ENCODE results near the gene SNTG2. TPM values are rescaled to one million over a fixed set of nuclear protein-coding genes. Genes with fewer than 3 reads are reported as not detected.
"Not testable (repeated sequence)": the region's sequence is repeated elsewhere in the genome, so short reads cannot be mapped to it uniquely, and the experiment has no call there.

SNTG2 gene
- total and polyA plus RNA-seq, 12 donors = 0.39 to 2.8 (median 1.0) TPM; not detected in 1

DNA sequence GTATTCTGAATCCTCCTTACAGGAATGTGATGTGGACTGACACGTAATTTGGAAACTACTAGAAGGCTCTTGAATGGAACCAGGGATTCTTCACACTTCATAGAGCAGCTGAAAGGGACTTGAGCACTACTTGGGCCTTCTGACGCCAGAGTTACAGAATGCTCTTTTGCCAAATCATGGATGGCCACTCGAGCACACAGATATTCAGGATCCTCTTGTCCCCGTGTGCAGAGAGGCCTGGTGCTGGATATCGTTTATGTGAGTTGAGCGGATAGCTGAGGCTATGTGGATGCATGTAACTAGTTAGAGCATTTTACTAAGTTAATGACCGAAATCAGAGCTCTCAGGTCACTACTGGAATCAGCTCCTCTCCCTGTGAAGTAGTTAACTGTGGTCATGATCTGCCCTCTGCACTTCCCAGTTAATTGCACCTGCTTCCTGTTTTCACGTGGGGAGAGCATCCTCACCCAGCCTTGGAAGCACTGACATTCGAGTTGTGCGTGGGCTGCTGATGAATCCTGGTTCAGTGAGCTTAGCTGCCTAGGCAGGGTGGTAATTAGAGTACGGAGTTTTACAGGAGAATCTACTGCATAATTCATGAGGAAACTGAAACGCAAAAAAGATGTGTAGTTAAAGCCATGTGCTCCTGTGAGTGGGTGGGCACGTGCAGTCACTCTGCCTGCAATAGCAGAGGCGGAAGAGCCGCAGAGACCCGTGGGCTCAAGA is 457.5 kb downstream of the SNTG2 start:
- TF ChIP-seq, protein P1, sequence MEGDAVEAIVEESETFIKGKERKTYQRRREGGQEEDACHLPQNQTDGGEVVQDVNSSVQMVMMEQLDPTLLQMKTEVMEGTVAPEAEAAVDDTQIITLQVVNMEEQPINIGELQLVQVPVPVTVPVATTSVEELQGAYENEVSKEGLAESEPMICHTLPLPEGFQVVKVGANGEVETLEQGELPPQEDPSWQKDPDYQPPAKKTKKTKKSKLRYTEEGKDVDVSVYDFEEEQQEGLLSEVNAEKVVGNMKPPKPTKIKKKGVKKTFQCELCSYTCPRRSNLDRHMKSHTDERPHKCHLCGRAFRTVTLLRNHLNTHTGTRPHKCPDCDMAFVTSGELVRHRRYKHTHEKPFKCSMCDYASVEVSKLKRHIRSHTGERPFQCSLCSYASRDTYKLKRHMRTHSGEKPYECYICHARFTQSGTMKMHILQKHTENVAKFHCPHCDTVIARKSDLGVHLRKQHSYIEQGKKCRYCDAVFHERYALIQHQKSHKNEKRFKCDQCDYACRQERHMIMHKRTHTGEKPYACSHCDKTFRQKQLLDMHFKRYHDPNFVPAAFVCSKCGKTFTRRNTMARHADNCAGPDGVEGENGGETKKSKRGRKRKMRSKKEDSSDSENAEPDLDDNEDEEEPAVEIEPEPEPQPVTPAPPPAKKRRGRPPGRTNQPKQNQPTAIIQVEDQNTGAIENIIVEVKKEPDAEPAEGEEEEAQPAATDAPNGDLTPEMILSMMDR (IDR thresholded peaks at IDR 0.05) = no peak
- Histone ChIP-seq H3K27me3 (peaks cover 0 to under 1% (median 0%) of the 10 kb centered on the region in 7 donors), H3K9me3 (no peaks in the 10 kb centered on the region), H3K4me1 (no peaks in the 10 kb centered on the region), H3K36me3 (no peaks in the 10 kb centered on the region), H3K4me3 (no peak overlapping the region), H3K27ac (no peak overlapping the region)
- 73 to 74% methylated on average over 16 of the region's 16 CpGs for WGBS, 2 donors
- intact Hi-C loops (cut with DNase I) = no loop called here
- DNase-seq = no peak
- ATAC-seq = no peak

DNA sequence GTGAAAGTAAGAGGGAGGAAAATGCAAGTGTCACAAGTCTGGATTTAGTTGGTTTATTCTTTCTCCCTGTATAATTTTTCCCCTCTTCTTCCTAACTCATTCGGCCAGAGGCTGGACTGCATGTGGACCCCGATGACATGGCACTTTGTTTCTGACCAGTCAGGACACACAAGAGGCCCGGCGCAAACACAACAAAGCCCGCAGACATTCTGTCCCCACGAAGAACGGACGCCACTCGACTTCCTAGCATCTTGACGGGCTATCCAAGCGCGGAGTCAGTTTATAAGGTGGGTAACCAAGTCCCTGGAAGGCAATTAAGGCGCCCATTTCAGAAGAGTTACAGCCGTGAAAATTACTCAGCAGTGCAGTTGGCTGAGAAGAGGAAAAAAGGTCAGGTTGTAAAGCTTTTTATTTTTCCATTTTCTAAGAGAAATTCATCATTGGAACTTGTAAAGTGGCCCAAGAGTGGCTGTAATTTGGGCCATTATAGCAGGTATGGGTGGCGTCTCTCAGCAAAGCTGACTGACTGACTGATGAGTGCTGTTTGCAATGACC is 462.6 kb downstream of the SNTG2 start, which contains the start of gene TPO:
TPO (plus strand) TSS at position 308 of the 555 bp plus-strand sequence. CDS start 946 bp downstream, outside the sequence.
- Histone ChIP-seq H3K36me3 (peaks cover 0 to 10% (median 0%) of the 10 kb centered on the region in 9 donors), H3K27me3 (peaks cover 0 to 2% (median 0%) of the 10 kb centered on the region in 7 donors), H3K4me1 (no peaks in the 10 kb centered on the region), H3K9me3 (no peaks in the 10 kb centered on the region), H3K27ac (no peak within 1 kb of the TSS), H3K4me3 (no peak within 1 kb of the TSS)
- 81 to 94% methylated on average over 15 of the region's 15 CpGs for WGBS, 2 donors
- no peak for ATAC-seq
- intact Hi-C loops (cut with DNase I) = no loop called here
- no peak for DNase-seq
- TF ChIP-seq, protein P1 (IDR thresholded peaks at IDR 0.05) = no peak

DNA sequence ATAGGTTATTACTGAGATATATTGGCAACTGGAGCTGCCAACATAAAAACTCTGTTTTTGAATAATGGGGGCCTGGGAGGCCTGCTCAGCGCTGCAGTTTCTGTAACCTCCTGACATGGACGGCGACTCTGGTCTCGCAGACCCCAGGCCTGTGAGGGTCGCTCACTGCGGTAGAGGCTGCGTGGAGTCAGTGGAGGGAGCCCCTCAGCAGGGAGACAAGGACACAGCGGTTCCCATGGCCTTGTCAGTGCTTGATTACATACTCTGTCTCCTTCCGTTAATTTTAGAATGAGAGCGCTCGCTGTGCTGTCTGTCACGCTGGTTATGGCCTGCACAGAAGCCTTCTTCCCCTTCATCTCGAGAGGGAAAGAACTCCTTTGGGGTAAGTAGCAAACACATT is 463.5 kb downstream of the SNTG2 start:
- Histone ChIP-seq H3K4me1 (no peaks in the 10 kb centered on the region), H3K4me3 (no peak overlapping the region), H3K27ac (no peak overlapping the region), H3K9me3 (no peaks in the 10 kb centered on the region), H3K27me3 (peaks cover 0 to 2% (median 0%) of the 10 kb centered on the region in 7 donors), H3K36me3 (peaks cover 0 to 10% (median 0%) of the 10 kb centered on the region in 9 donors)
- no peak for DNase-seq
- TF ChIP-seq, protein P1 (IDR thresholded peaks at IDR 0.05) = no peak
- ATAC-seq = no peak
- WGBS, 2 donors = 58 to 68% methylated on average over 13 of the region's 13 CpGs
- intact Hi-C loops (cut with DNase I) = no loop called here

DNA sequence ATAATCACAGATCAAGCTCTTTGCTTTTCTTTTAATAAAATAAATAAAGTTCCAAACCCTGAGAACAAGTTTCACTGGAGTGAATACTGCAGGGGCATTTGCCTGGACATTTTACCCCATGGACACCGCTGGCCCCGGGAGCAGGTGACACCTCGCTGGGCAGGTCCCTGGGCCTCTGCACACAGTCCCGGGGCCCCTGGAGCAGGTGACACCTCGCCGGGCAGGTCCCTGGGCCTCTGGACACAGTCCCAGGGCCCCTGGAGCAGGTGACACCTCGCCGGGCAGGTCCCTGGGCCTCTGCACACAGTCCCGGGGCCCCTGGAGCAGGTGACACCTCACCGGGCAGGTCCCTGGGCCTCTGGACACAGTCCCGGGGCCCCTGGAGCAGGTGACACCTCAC is 464.3 kb downstream of the SNTG2 start:
- H3K4me1 ChIP-seq; ATAC-seq; DNase-seq; H3K27ac ChIP-seq; intact Hi-C loops (cut with DNase I); H3K27me3 ChIP-seq; H3K9me3 ChIP-seq; H3K4me3 ChIP-seq: not testable (repeated sequence)
- 91 to 92% methylated on average over 11 of the region's 11 CpGs for WGBS, 2 donors
- H3K36me3 ChIP-seq = peaks cover 0 to 10% (median 0%) of the 10 kb centered on the region in 9 donors

DNA sequence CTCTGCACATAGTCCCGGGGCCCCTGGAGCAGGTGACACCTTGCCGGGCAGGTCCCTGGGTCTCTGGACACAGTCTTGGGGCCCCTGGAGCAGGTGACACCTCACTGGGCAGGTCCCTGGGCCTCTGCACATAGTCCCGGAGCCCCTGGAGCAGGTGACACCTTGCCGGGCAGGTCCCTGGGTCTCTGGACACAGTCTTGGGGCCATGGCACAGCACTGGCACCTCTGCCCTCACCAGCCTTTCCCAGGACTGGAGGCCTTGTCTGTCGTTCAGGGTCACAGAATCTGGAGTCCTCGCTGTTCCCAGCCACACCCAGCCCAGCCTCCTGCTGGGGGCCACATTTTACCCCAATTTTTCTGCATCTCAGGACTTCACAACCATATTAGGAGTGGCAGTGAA is 464.9 kb downstream of the SNTG2 start:
- Histone ChIP-seq H3K27me3 (peaks cover 0 to 9% (median 0%) of the 10 kb centered on the region in 7 donors), H3K4me1 (no peaks in the 10 kb centered on the region), H3K36me3 (peaks cover 0 to 15% (median 0%) of the 10 kb centered on the region in 9 donors), H3K27ac (no peak overlapping the region), H3K9me3 (no peaks in the 10 kb centered on the region), H3K4me3 (no peak overlapping the region)
- intact Hi-C loops (cut with DNase I) = no loop called here
- no peak for ATAC-seq
- TF ChIP-seq, protein P1 (IDR thresholded peaks at IDR 0.05) = no peak
- DNase-seq = no peak
- WGBS, 2 donors = 77 to 92% methylated on average over 5 to 6 of the region's 6 CpGs
